Activated T-helper 17 cell treated with anti-CD3 and anti-CD28 coated beads, Interleukin-2, amount 50 U/mL, for 72 hours (primary cell): Measurements from ENCODE around the gene DPP4. TPM values are rescaled to one million over a fixed set of nuclear protein-coding genes. Genes with fewer than 3 reads are reported as not detected.
"Not testable (repeated sequence)": the region's sequence is repeated elsewhere in the genome, so short reads cannot be mapped to it uniquely, and the experiment has no call there.

Source experiments
- ATAC-seq: fragments of 150-1000 bp; cut with Tn5 transposase; replicated peaks from 2 replicates; pipeline ENCODE4 v1.10.0; 2021; ENCODE audit warnings: mild to moderate bottlenecking, moderate library complexity
- H3K27ac Mint-ChIP-seq: one replicate; pipeline ENCODE4 v1.8.0; 2022; ENCODE audit warnings: mixed read lengths
- H3K27me3 Mint-ChIP-seq: one replicate; pipeline ENCODE4 v1.8.0; 2022; ENCODE audit warnings: mixed read lengths
- H3K36me3 Mint-ChIP-seq: one replicate; pipeline ENCODE4 v1.8.0; 2022; ENCODE audit warnings: low read depth, mild to moderate bottlenecking, mixed read lengths
- H3K4me1 Mint-ChIP-seq: one replicate; pipeline ENCODE4 v1.8.0; 2022; ENCODE audit warnings: mixed read lengths
- H3K4me3 Mint-ChIP-seq: one replicate; pipeline ENCODE4 v1.8.0; 2022; ENCODE audit warnings: mild to moderate bottlenecking, mixed read lengths
- H3K9me3 Mint-ChIP-seq: one replicate; pipeline ENCODE4 v1.8.0; 2022; ENCODE audit warnings: mixed read lengths
- total RNA-seq, 2 donors: library from RNA; stranded (reverse); gene quantifications; one replicate each; pipeline ENCODE4 v1.2.3, GENCODE V29; 2022

DPP4 gene
- total RNA-seq, 2 donors from 2014 or later, result 34.6 to 97.7 TPM

DNA sequence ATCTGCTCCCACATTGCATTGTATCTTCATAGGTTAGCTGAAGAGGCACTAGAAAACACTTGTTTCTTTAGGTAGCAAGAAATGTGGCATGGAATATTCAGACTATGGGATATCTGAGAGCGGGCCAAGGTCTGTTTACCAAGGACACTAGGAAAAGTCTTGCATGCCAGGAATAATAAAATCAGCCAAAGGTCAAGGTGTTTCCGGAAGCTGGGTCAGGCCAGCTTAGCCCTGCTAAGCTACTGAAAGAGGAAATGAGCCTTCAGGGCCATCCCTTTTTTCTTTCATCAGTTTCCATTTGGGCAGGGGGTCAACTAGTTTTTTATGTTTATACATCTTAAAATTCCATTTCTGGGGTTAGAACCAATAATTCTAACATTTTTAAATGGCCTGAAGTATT is 101.1 kb downstream of the DPP4 start:
- H3K27me3 Mint-ChIP-seq, result no peaks in the 10 kb centered on the region
- H3K9me3 Mint-ChIP-seq, result peaks cover 9% of the 10 kb centered on the region
- no peak for ATAC-seq
- H3K4me3 Mint-ChIP-seq, result peak overlapping the region; percentile 44
- H3K27ac Mint-ChIP-seq, result peak overlapping the region; percentile 71
- H3K4me1 Mint-ChIP-seq, result peaks cover 29% of the 10 kb centered on the region
- H3K36me3 Mint-ChIP-seq, result peaks cover 6% of the 10 kb centered on the region

DNA sequence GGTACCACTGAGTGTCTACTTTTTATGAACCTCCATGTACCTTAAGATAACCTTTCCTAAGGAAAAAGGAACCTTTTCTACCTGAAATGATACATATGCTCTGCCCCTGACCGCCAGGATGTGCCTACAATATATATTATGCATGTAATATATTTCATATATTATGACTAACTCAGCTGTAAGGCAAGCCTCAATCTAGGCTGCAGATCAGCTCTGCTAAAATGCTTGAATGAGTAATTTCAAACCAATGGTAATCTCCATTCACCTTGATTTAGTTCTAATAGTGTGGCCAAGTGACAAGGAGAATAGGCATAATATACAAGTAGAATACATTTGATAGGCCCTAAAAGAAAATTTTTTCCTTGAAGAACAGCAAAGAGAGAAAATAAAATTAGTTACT is 101.8 kb downstream of the DPP4 start:
- peak overlapping the region; percentile 44 for H3K4me3 Mint-ChIP-seq
- H3K4me1 Mint-ChIP-seq, result peaks cover 29% of the 10 kb centered on the region
- peak; percentile 67 for ATAC-seq
- H3K36me3 Mint-ChIP-seq, result peaks cover 6% of the 10 kb centered on the region
- peaks cover 9% of the 10 kb centered on the region for H3K9me3 Mint-ChIP-seq
- H3K27me3 Mint-ChIP-seq, result no peaks in the 10 kb centered on the region
- H3K27ac Mint-ChIP-seq, result peak overlapping the region; percentile 71

DNA sequence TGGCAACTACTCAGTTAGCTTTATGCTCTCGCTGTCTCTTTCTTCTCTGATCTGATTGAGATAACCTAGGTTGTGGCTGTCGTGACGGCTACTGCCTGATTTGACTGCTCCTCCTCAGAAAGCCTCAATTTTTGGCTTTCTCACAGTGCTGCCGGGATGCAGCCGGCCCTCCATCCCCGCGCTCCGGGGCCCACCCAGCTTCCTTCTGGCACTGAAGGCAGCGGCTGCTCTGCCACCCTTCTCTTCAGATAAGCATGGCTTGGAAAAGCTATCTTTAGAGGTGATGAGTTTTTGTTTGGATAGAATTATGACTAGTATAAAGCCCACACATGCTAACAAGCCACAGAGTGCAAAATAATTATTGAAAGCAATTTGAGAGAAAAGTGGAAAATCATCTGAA is 102.5 kb downstream of the DPP4 start:
- Mint-ChIP-seq H3K36me3 (peaks cover 6% of the 10 kb centered on the region), H3K27ac (peak overlapping the region; percentile 31), H3K4me1 (peaks cover 29% of the 10 kb centered on the region), H3K27me3 (no peaks in the 10 kb centered on the region), H3K9me3 (peaks cover 9% of the 10 kb centered on the region), H3K4me3 (peak overlapping the region; percentile 44)
- ATAC-seq, result no peak

DNA sequence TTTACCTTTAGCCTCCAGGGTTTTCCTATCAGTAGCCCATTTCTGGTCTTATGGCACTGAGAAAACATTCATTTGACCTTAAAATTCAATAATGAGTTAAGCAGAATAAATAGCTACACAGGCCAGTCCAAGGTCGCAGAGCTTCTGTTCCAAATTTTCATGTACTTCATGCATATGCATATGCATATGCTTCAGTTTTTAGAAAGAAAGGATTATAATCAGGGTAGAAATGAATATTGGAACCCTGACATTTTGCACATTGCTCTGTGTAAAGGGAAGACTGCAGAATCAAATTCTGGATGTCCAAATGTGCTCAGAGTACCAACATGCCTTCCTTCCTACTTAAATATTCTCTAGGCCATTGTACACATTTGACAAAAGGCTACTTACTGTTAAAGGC is 104.9 kb downstream of the DPP4 start:
- Mint-ChIP-seq H3K27ac (peak overlapping the region; percentile 38), H3K36me3 (peaks cover 5% of the 10 kb centered on the region), H3K4me3 (peak overlapping the region; percentile 17), H3K27me3 (no peaks in the 10 kb centered on the region), H3K4me1 (peaks cover 13% of the 10 kb centered on the region), H3K9me3 (peaks cover 4% of the 10 kb centered on the region)
- ATAC-seq, result no peak

DNA sequence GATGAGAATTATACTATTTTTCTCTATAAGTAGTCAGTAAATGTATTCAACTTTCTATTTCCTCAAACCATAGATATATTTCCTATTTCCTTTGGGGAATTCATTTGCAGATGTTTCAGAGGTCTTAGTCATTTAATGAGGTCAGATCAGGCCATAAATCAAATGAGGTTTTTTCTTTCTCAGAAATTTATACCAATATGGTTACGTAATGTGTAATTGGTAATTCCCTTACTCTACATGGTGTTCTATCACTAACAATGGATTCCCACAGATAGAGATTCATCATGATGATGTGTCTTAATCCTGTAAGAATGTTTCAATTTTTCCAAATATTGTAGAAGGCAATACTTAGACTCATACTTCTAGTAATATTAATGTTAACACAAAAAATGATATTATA is 108.0 kb downstream of the DPP4 start:
- H3K9me3 Mint-ChIP-seq, result peaks cover 4% of the 10 kb centered on the region
- H3K27me3 Mint-ChIP-seq, result no peaks in the 10 kb centered on the region
- H3K4me3 Mint-ChIP-seq, result no peak overlapping the region
- H3K27ac Mint-ChIP-seq, result peak overlapping the region; percentile 76
- H3K4me1 Mint-ChIP-seq, result peaks cover 11% of the 10 kb centered on the region
- H3K36me3 Mint-ChIP-seq, result peaks cover 5% of the 10 kb centered on the region
- ATAC-seq, result peak; percentile 79

DNA sequence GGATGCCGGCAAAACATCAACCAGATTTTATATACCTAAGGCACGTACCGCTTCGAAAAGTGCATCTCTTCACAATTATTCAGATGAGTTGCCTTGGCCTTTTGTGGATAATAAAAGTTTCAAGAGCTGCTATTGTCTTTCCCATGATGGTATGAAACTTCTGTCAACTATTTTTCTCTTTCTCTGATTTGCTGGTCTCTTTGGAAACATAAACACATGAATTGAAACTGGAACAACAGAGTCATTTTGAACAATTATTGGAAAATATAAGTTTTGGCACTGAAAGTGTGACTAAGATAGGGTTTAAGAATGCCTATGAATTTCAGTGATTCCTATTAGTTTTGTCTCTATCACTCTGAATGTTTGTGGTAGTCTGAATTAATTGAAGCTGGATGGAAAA is 109.9 kb downstream of the DPP4 start:
- Mint-ChIP-seq H3K36me3 (peaks cover 5% of the 10 kb centered on the region), H3K4me3 (peak overlapping the region; percentile 63), H3K4me1 (peaks cover 18% of the 10 kb centered on the region), H3K27ac (peak overlapping the region; percentile 93), H3K9me3 (no peaks in the 10 kb centered on the region), H3K27me3 (no peaks in the 10 kb centered on the region)
- ATAC-seq, result peak; percentile 82

DNA sequence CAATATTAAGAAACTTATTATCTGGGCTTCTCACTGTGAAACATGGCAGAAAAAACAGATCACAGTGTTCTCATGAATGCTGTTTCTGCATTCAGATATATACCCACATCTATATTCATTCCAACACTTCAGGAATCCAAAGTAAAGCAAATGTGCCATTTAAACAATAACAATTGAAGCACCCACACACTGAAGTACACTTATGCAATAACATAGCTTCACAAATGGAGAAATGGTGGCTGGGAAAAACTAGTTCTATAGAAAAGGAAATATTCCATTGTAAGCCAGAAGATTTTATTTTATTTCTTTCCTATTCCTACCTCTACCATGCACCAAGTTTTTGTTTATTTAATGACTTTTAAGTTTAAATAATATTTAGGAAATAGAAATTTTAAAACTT is 111.9 kb downstream of the DPP4 start:
- Mint-ChIP-seq H3K4me3 (no peak overlapping the region), H3K27me3 (no peaks in the 10 kb centered on the region), H3K27ac (no peak overlapping the region), H3K9me3 (no peaks in the 10 kb centered on the region), H3K36me3 (peaks cover 5% of the 10 kb centered on the region), H3K4me1 (peaks cover 17% of the 10 kb centered on the region)
- no peak for ATAC-seq

DNA sequence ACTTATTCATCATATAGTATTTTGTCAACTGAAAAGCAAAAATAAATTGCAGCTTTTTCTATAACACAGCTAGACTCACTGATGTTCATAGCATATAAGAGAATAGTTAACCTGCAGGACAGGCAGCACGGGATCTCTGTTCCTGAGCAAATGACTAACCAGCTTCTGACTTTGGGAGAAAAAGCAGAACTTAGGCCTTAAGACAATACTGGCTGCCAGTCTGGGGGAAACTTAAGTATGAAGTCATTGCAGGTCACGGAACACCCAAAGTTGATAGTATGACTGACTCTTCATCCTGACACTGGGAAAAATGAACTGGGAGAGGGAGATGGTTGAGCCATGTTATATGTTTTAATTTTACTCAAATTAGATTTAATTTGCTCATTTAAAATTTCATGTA is 113.0 kb downstream of the DPP4 start:
- Mint-ChIP-seq H3K27me3 (no peaks in the 10 kb centered on the region), H3K4me1 (peaks cover 25% of the 10 kb centered on the region), H3K27ac (peak overlapping the region; percentile 42), H3K9me3 (no peaks in the 10 kb centered on the region), H3K36me3 (peaks cover 3% of the 10 kb centered on the region), H3K4me3 (no peak overlapping the region)
- no peak for ATAC-seq

DNA sequence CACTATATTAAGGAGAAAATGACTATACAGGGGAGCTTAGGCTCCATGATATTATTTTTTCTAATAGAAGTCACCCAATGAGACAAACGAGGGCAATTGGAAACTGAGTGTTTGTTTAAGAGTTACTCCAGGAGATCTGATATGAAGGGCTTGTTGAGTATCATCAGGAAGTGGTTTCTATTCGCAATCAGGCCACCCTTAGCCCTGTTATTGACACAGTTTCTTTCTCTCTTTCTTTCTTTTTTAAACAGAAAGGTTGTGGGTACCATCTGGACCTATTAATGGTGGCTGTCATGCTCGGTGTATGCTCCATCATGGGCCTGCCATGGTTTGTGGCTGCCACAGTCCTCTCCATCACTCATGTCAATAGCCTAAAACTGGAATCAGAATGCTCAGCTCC is 117.3 kb downstream of the DPP4 start:
- Mint-ChIP-seq H3K27ac (peak overlapping the region; percentile 87), H3K27me3 (no peaks in the 10 kb centered on the region), H3K9me3 (no peaks in the 10 kb centered on the region), H3K36me3 (peaks cover 8% of the 10 kb centered on the region), H3K4me3 (peak overlapping the region; percentile 73), H3K4me1 (peaks cover 52% of the 10 kb centered on the region)
- ATAC-seq, result peak; percentile 42

DNA sequence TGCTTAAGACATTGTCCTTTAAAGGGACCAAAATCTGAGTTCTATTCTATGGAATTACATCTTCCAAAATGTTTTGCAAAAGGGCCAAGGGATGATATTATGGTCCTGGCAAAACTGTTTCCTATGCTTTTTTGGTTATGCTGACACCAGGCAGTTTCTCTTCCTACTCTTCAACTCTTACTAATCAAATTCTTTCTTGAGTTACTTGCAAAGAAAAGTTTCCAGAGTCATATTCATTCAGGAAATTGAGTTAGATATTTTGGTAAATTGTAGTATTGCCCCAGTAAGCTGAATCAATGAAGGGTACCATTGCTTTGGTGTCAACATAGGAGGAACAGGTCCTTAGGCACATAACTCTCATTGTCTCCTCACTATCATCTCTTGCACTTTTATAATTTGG is 118.8 kb downstream of the DPP4 start:
- peak; percentile 6 for ATAC-seq
- H3K27ac Mint-ChIP-seq, result peak overlapping the region; percentile 90
- H3K27me3 Mint-ChIP-seq, result no peaks in the 10 kb centered on the region
- H3K4me1 Mint-ChIP-seq, result peaks cover 52% of the 10 kb centered on the region
- no peaks in the 10 kb centered on the region for H3K9me3 Mint-ChIP-seq
- H3K36me3 Mint-ChIP-seq, result peaks cover 8% of the 10 kb centered on the region
- peak overlapping the region; percentile 59 for H3K4me3 Mint-ChIP-seq

DNA sequence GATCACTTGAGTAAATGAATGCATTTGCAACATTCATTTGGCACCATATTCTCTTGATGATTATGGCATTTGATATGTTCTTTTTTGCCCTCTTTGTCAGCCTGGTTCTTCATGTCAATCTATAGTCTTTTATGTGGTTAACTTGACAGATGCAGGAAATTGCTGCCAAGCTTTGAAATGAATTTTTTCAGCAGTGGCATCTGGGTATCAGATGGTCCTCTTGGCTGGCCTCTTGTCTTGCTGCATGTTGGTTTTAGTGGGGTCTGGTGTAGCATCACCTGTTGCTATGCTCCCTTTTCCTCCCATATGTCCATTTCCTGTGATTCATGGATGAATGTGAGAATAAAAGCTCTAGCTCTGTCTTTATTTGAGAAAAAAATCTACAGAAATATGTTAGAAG is 119.9 kb downstream of the DPP4 start:
- Mint-ChIP-seq H3K27ac (peak overlapping the region; percentile 90), H3K36me3 (peaks cover 8% of the 10 kb centered on the region), H3K9me3 (no peaks in the 10 kb centered on the region), H3K4me1 (peaks cover 44% of the 10 kb centered on the region), H3K4me3 (peak overlapping the region; percentile 59), H3K27me3 (no peaks in the 10 kb centered on the region)
- no peak for ATAC-seq

DNA sequence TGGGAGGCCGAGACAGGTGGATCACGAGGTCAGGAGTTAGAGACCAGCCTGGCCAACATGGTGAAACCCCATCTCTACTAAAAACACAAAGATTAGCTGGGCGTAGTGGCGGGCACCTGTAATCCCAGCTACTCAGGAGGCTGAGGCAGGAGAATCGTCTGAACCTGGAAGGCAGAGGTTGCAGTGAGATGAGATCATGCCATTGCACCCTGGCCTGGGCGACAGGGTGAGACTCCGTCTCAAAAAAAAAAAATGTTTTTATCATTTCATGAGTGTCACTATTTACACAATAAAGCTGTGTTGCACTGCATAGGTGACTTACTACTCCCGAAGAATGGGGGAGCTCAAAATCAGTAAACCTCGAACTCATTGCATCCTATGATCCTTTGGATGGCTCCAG is 120.6 kb downstream of the DPP4 start:
- H3K9me3 Mint-ChIP-seq, H3K36me3 Mint-ChIP-seq, ATAC-seq, H3K27me3 Mint-ChIP-seq: not testable (repeated sequence)
- peaks cover 43% of the 10 kb centered on the region for H3K4me1 Mint-ChIP-seq
- H3K4me3 Mint-ChIP-seq, result peak overlapping the region; percentile 59
- peak overlapping the region; percentile 90 for H3K27ac Mint-ChIP-seq

DNA sequence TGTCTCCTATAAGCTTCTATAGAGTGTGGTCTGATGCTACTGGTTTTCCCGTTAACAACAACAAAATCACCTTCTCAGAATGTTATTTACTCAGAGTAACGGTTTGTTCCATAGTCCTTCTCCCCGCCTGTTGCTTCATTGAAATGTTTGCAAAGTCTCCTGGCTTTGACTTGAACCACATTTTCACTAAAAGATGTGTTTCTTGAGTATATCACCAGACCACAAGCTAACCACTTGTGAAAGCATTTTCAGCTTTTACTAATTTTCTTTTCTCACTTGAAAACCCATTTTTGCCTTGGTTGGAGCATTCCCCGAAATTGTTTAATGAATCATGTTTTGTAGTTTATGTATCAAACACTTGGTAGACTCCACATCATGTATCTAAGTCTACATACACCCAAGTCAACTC is 121.2 kb downstream of the DPP4 start:
- peaks cover 40% of the 10 kb centered on the region for H3K4me1 Mint-ChIP-seq
- H3K36me3 Mint-ChIP-seq, result peaks cover 8% of the 10 kb centered on the region
- no peaks in the 10 kb centered on the region for H3K9me3 Mint-ChIP-seq
- no peaks in the 10 kb centered on the region for H3K27me3 Mint-ChIP-seq
- peak overlapping the region; percentile 59 for H3K4me3 Mint-ChIP-seq
- H3K27ac Mint-ChIP-seq, result peak overlapping the region; percentile 90
- ATAC-seq, result peak; percentile 77

DNA sequence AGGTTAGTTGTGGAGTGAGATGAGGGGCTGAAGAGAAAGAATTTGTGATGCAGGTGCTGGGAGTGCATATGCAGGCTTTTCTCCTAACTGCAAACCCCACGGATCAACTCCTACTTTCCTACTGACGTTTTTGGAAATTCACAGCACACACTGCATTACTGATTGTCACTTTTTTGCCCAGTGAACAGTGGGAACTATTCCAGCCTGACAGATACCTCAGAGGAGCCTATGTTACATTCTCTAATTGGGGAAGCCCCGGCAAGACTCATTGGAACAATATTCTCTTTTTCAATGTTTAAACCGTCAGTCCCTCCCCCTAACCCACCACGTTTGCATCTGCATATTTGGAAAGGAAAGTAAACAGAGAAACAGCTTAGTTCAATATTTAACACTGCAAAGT is 126.2 kb downstream of the DPP4 start:
- H3K36me3 Mint-ChIP-seq, result peaks cover 3% of the 10 kb centered on the region
- H3K27me3 Mint-ChIP-seq, result peaks cover 3% of the 10 kb centered on the region
- peak overlapping the region; percentile 45 for H3K4me3 Mint-ChIP-seq
- ATAC-seq, result no peak
- H3K9me3 Mint-ChIP-seq, result no peaks in the 10 kb centered on the region
- peak overlapping the region; percentile 40 for H3K27ac Mint-ChIP-seq
- H3K4me1 Mint-ChIP-seq, result peaks cover 9% of the 10 kb centered on the region

DNA sequence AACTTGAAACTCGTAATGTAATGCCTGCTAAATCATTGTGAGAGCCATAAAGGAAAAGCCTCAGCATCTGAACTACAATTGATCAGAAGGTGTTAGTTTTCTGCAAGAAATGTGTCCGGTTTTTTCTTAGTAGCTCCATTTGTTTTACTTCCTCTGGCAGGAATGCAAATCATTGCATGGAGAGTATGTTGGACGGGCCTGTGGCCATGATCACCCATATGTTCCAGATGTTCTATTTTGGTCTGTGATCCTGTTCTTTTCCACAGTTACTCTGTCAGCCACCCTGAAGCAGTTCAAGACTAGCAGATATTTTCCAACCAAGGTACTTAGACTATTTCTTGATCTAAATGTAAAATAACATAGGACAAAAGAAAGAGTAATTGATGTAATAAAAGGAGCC is 126.6 kb downstream of the DPP4 start:
- H3K4me1 Mint-ChIP-seq, result peaks cover 5% of the 10 kb centered on the region
- ATAC-seq, result no peak
- H3K36me3 Mint-ChIP-seq, result no peaks in the 10 kb centered on the region
- H3K4me3 Mint-ChIP-seq, result peak overlapping the region; percentile 45
- no peaks in the 10 kb centered on the region for H3K9me3 Mint-ChIP-seq
- H3K27me3 Mint-ChIP-seq, result peaks cover 3% of the 10 kb centered on the region
- H3K27ac Mint-ChIP-seq, result peak overlapping the region; percentile 40

DNA sequence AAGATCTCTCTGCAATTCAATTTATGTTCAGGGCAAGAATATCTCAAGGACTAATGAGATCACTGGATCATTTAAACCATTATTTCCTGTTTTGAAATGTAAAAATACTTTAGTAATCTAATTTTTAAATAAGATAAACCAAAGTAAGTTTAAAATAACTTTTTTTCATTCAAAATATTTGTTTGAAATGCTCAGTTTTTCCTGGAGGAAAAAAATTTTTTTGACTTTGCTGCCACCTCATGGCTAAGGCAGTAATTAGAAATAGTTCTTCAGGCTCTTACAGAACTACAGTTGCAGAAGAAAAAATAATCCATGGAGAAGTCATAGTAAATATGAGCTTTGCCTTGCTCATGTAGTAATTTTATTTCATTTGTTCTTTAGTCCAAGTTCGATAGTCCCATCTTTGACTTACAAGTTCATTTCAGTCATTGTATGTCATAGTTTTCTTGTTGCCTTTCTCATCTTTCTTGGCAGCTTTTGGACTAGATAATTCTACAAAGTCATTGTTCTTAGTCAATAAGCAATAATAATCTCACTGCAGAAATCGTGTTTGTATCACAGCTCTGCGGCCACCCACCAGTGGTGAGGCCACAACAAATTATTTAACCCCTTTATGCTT is 127.4 kb downstream of the DPP4 start:
- no peak for ATAC-seq
- no peak overlapping the region for H3K27ac Mint-ChIP-seq
- no peaks in the 10 kb centered on the region for H3K9me3 Mint-ChIP-seq
- H3K4me1 Mint-ChIP-seq, result no peaks in the 10 kb centered on the region
- no peaks in the 10 kb centered on the region for H3K36me3 Mint-ChIP-seq
- H3K4me3 Mint-ChIP-seq, result no peak overlapping the region
- peaks cover 3% of the 10 kb centered on the region for H3K27me3 Mint-ChIP-seq
